Measurements from ENCODE around the gene BLM. TPM values are rescaled to one million over a fixed set of nuclear protein-coding genes. Genes with fewer than 3 reads are reported as not detected.

BLM gene
- total RNA-seq, 4 donors from 2014 or later, result 11.6 to 18.2 (median 14.5) TPM

DNA sequence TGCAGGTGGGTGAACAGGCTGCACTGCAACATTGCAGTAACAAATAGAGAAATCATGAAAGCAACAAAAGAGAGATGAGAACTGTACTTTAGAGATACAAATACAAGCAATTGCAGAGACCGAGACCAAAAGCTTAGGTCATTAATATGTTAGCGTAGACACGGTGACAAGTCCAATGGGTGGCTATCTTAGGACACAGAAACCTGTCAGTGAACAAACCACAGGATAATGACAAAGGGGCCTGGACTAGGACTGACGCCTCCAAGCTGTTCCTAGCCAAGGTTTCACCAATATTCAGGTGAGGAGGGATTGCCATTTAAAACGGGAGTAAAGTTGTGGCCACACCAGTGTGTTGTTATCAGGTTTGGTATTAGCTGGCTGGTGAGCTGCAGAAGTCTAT is 41.7 kb upstream of the BLM start:
- in situ Hi-C loops (cut with MboI; ENCODE audit: low sequenced_read_pairs in 4 of 4) (no loop called here), intact Hi-C loops (cut with DNase I; ENCODE audit: low total_unique reads) (no loop called here)
- DNase-seq (no peak), ATAC-seq (no peak)
- Histone ChIP-seq H3K4me3 (no peak overlapping the region), H3K27ac (no peak overlapping the region), H3K4me1 (peaks cover 0 to 6% of the 10 kb centered on the region in 2 donors), H3K36me3 (no peaks in the 10 kb centered on the region), H3K9me3 (no peaks in the 10 kb centered on the region), H3K27me3 (no peaks in the 10 kb centered on the region)
- TF ChIP-seq, protein P1, sequence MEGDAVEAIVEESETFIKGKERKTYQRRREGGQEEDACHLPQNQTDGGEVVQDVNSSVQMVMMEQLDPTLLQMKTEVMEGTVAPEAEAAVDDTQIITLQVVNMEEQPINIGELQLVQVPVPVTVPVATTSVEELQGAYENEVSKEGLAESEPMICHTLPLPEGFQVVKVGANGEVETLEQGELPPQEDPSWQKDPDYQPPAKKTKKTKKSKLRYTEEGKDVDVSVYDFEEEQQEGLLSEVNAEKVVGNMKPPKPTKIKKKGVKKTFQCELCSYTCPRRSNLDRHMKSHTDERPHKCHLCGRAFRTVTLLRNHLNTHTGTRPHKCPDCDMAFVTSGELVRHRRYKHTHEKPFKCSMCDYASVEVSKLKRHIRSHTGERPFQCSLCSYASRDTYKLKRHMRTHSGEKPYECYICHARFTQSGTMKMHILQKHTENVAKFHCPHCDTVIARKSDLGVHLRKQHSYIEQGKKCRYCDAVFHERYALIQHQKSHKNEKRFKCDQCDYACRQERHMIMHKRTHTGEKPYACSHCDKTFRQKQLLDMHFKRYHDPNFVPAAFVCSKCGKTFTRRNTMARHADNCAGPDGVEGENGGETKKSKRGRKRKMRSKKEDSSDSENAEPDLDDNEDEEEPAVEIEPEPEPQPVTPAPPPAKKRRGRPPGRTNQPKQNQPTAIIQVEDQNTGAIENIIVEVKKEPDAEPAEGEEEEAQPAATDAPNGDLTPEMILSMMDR (IDR thresholded peaks at IDR 0.05 in 4 of 5, conservative IDR thresholded peaks at IDR 0.05 in 1 of 5), result no peak
- no peak for TF ChIP-seq POLR2A (IDR thresholded peaks at IDR 0.05)

DNA sequence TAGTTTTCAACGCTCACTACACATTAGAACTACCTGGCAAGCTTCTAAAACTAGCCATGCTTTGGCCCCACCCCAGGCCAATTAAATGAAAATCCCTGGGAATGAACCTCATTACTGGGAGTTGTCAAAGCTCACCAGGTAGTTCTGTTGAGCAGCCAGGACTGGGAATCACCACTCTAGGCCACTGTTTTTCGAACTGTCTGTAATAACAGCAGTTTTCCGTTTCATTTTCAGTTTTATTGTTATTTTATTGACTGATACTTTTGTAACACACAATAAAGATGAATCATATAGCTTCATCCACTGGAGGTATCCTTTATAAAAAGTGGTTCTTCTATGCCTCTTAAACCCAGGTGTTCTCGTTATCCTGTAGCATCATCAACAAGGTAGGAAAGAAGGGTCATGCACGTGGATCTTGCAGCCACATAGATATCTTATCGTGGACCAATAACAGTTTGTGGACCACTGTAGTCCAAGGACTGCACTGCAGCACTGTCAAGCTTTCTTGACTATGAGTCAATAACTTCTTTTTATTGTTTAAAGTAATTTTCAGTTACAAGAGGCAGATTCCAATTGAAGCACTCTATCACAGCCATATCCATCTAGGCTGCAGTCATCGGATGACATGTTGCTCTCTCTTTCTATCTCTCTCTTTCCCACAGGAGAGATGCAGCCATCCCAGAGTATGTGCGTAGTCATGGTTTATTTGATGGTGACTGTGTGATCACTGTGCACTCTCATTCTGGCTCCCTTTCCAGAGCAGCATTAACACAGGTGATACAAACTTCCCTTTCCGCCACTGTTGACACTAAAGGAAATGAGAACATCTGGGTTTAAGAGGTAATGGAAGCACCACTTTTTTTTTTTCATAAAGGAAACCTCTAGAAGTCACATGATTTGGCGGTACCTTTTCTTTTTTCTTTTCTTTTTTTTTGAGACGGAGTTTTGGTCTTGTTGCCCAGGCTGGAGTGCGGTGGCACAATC is 39.0 kb upstream of the BLM start:
- no peak for TF ChIP-seq POLR2A (IDR thresholded peaks at IDR 0.05)
- TF ChIP-seq, protein P1 (IDR thresholded peaks at IDR 0.05 in 4 of 5, conservative IDR thresholded peaks at IDR 0.05 in 1 of 5), result no peak
- no peak overlapping the region for H3K27ac ChIP-seq
- H3K4me3 ChIP-seq, result no peak overlapping the region
- peaks cover 0 to 6% of the 10 kb centered on the region in 2 donors for H3K4me1 ChIP-seq
- H3K9me3 ChIP-seq, result no peaks in the 10 kb centered on the region
- no peaks in the 10 kb centered on the region for H3K27me3 ChIP-seq
- ATAC-seq (no peak), DNase-seq (no peak)
- no peaks in the 10 kb centered on the region for H3K36me3 ChIP-seq
- in situ Hi-C loops (cut with MboI; ENCODE audit: low sequenced_read_pairs in 4 of 4), result no loop called here
- intact Hi-C loops (cut with DNase I; ENCODE audit: low total_unique reads), result no loop called here

- DNase-seq (peak in 1 of 2 donors; percentile 62), ATAC-seq (peak; percentile 61 to 69)
- intact Hi-C loops (cut with DNase I; ENCODE audit: low total_unique reads) (no loop called here), in situ Hi-C loops (cut with MboI; ENCODE audit: low sequenced_read_pairs in 4 of 4) (no loop called here)
- Histone ChIP-seq H3K27ac (peak overlapping the region in 2 of 4 donors; percentile 46), H3K4me1 (peaks cover 0 to 6% of the 10 kb centered on the region in 2 donors), H3K36me3 (no peaks in the 10 kb centered on the region), H3K4me3 (no peak overlapping the region), H3K9me3 (no peaks in the 10 kb centered on the region), H3K27me3 (no peaks in the 10 kb centered on the region)
- TF ChIP-seq, protein P1 (IDR thresholded peaks at IDR 0.05 in 4 of 5, conservative IDR thresholded peaks at IDR 0.05 in 1 of 5), result no peak
- TF ChIP-seq POLR2A (IDR thresholded peaks at IDR 0.05), result no peak
Measured at GRCh38 chr15:90679959-90680358, 37.2 kb upstream of the BLM start.

DNA sequence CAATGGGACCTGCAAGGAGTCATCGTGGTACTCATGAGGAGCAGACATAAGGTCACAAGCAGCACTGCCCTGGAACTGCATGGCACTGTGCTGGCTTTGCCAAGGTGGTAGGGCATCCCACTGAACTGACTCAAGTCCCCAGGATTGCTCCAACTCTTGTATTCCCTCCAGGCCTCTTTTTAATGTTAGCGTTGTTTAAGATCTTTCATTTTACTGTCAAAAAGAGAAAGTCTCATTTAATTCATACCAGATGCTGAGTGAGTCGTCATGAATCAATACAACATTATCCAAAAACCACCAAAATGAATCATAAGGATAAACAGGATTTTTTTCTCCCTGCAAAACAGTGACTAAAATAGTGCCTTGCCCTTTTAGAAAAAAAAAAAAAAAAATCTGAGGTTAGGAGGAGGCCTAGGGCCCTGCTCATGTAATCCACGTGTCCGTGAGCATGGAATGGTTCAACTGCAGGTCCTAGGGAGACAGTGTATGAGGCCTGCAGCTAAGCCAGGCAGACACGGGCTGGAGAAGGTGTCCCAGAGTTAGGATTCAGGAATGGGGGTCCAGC is 36.7 kb upstream of the BLM start:
- intact Hi-C loops (cut with DNase I; ENCODE audit: low total_unique reads), result no loop called here

More for the DNA sequence above, 36.7 kb upstream of the BLM start:
- ATAC-seq (peak; percentile 35 to 76), DNase-seq (no peak)
- peak overlapping the region in 3 of 4 donors; percentile 38 to 46 (median 46) for H3K27ac ChIP-seq
- H3K36me3 ChIP-seq, result no peaks in the 10 kb centered on the region
- no peak overlapping the region for H3K4me3 ChIP-seq
- H3K27me3 ChIP-seq, result no peaks in the 10 kb centered on the region
- in situ Hi-C loops (cut with MboI; ENCODE audit: low sequenced_read_pairs in 4 of 4), result no loop called here
- TF ChIP-seq, protein P1 (IDR thresholded peaks at IDR 0.05 in 4 of 5, conservative IDR thresholded peaks at IDR 0.05 in 1 of 5), result no peak
- no peak for TF ChIP-seq POLR2A (IDR thresholded peaks at IDR 0.05)
- H3K9me3 ChIP-seq, result no peaks in the 10 kb centered on the region
- H3K4me1 ChIP-seq, result peaks cover 0 to 6% of the 10 kb centered on the region in 2 donors
